Left ventricle myocardium superior (tissue), 1 donor: ENCODE results near the gene DNAJC3. TPM values are rescaled to one million over a fixed set of nuclear protein-coding genes. Genes with fewer than 3 reads are reported as not detected.

Experiments used
- ATAC-seq: fragments of 200-7000 bp; cut with Tn5 transposase; one replicate; pipeline ENCODE4 v1.9.1; 2020; ENCODE audit warnings: mild to moderate bottlenecking, moderate library complexity
- DNase-seq: peaks from one replicate; pipeline ENCODE4 v3.0.0-alpha.2; 2020
- intact Hi-C: fragments of 100-400 bp; cut with micrococcal nuclease; formaldehyde crosslinking; loops from one replicate; pipeline ENCODE4 v1.11.0; 2022
- long read RNA-seq: library from polyadenylated mRNA; unstranded; transcript quantifications from one replicate; pipeline ENCODE4 v2.0.0, GENCODE V29; 2021
- total RNA-seq: library from RNA; stranded (reverse); fragmentation: NEBNext Ultra II Directional; extraction: Animal tissue kit (Norgen Biotek cat#: 25700); gene quantifications from one replicate; pipeline ENCODE4 v1.2.1, GENCODE V29; 2021
- donor health status: DM: no; HTN: yes; CAD: no; lungs with severe emphysema.

Gene DNAJC3, protein sequence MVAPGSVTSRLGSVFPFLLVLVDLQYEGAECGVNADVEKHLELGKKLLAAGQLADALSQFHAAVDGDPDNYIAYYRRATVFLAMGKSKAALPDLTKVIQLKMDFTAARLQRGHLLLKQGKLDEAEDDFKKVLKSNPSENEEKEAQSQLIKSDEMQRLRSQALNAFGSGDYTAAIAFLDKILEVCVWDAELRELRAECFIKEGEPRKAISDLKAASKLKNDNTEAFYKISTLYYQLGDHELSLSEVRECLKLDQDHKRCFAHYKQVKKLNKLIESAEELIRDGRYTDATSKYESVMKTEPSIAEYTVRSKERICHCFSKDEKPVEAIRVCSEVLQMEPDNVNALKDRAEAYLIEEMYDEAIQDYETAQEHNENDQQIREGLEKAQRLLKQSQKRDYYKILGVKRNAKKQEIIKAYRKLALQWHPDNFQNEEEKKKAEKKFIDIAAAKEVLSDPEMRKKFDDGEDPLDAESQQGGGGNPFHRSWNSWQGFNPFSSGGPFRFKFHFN
- 31.7 TPM for total RNA-seq
- long read RNA-seq, full-length matches to known transcripts, result 14 of 49 reads
- long read RNA-seq, partial matches to known transcripts, result 20 of 49 reads
- long read RNA-seq, other reads (novel, unspliced or antisense), result 15 of 49 reads

GRCh38 chr13:95676762-95677563 is at the start of gene DNAJC3:
TSS of gene DNAJC3 (plus strand) at chr13:95677139. CDS start at chr13:95677256, 117 bp downstream.
- intact Hi-C loops, result no loop called here
- DNase-seq, result peak; percentile 100
- peak; percentile 98 for ATAC-seq

DNA sequence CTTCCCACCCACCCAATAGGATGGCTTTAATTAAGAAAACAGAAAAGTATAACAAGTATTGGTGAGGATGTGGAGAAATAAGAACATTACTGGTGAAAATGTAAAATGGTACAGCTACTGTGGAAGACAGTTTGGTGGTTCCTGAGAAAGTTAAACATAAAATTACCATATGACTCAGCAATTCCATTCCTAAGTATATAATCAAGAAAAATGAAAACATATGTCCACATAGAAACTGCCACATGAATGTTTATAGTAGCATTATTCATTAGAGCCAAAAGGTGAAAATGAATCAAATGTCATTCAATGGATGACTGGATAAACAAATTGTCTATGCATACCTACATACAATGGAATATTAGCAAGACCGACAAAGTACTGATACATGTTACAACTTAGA is 49.3 kb upstream of the DNAJC3 start:
- no peak for ATAC-seq
- intact Hi-C loops, result no loop called here
- DNase-seq, result no peak

DNA sequence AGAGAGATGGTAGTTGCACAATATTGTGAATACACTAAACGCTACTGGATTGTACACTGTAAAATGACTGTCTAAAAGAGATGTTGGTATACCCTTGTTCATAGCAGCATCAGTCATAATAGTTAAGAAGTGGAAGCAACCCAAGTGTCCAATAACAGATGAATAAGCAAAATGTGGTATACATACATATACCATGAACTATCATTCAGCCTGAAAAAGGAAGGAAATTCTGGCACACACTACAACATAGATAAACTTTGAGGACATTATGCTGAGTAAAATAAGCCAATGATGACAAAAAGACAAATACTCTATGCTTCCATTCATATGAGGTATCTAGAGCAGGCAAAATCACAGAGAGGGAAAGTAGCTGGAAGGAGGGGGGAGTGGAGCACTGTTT is 48.5 kb upstream of the DNAJC3 start:
- intact Hi-C loops, result no loop called here

GRCh38 chr13:95629071-95629470 is 47.9 kb upstream of the DNAJC3 start:
- intact Hi-C loops, result no loop called here
- no peak for ATAC-seq
- DNase-seq, result no peak

More for the DNA sequence above, 48.5 kb upstream of the DNAJC3 start:
- DNase-seq (no peak), ATAC-seq (no peak)

GRCh38 chr13:95630593-95630992 is 46.3 kb upstream of the DNAJC3 start:
- intact Hi-C loops, result no loop called here
- no peak for DNase-seq
- no peak for ATAC-seq

- no peak for ATAC-seq
- no peak for DNase-seq
- intact Hi-C loops, result no loop called here
Measured at GRCh38 chr13:95636853-95637252, 40.1 kb upstream of the DNAJC3 start.

GRCh38 chr13:95641291-95642027 is 35.5 kb upstream of the DNAJC3 start:
- DNase-seq (peak; percentile 32), ATAC-seq (peak; percentile 11)
- intact Hi-C loops, result no loop called here

DNA sequence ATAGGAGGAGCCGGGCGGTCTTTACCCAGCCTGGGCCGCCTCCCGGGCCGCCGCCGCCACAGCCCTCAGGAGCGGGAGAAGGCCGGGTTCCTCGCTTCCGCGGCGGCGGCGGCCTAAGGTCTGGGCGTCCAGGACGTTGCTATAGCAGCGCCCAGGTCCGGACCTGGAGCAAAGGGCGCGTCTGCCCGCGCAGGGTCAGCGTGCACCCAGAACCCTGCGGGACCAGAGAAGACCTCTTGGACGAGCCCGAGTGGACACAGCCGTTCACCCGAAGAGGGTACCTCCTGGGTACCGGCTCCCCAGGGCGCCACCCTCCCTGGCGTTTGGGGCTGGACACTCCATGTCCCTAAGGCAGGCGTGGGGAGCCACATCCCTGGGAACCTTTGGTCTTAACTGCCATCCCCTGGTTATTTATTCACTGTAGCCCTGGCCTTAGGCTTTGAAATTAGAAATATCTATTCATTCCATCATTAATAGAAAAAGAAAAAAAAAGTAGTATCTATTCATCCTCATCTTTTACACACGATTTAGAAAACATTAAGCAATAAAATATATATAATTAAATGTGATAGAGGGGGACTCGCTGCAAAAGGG is 34.8 kb upstream of the DNAJC3 start:
- peak; percentile 76 for ATAC-seq
- DNase-seq, result peak; percentile 69
- intact Hi-C loops, result no loop called here

- no peak for DNase-seq
- ATAC-seq, result no peak
- intact Hi-C loops, result no loop called here
Measured at GRCh38 chr13:95642999-95643398, 33.9 kb upstream of the DNAJC3 start.

GRCh38 chr13:95643571-95643935 is 33.4 kb upstream of the DNAJC3 start:
- intact Hi-C loops, result no loop called here
- no peak for ATAC-seq
- no peak for DNase-seq

DNA sequence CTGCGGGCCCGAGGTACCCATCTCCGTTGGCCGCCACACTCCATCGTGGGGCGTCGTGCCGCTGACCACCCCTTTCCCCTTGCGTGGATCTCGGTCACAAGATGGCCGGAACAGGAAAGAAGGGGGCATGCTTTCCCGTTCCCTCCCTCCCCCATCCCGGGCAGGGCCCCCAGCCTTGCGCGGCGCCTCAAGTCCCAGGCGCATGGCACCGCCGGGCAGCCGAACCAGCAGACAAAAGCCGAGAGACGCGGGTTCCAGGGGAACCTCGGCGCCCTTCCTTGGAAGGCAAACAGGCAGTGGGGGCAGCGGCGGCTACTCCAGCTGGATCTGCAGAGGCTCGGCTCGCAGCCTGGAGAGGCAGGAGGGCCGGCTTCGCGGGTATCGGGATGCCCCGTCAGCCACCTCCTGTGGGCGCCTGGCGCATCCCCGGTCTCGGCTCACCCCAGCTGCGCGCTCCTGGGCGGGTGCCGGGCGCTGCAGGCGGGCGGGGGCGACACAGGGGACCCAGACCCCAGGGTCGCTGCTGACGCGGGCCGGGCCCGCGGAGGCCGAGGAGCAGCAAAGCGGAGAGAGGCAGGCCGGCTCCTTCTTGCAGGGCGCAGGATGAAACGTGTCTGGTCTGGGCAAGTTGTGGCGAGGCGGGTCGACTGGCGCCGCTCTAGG is 32.9 kb upstream of the DNAJC3 start:
- ATAC-seq (peak; percentile 58), DNase-seq (peak; percentile 37)
- intact Hi-C loops, result no loop called here

GRCh38 chr13:95644601-95645052 is 32.3 kb upstream of the DNAJC3 start, which contains the start of gene DZIP1:
TSS of gene DZIP1 (minus strand) at chr13:95644706. CDS start at chr13:95642029, 2,677 bp downstream.
- peak; percentile 87 for DNase-seq
- ATAC-seq, result peak; percentile 96
- intact Hi-C loops, result no loop called here

DNA sequence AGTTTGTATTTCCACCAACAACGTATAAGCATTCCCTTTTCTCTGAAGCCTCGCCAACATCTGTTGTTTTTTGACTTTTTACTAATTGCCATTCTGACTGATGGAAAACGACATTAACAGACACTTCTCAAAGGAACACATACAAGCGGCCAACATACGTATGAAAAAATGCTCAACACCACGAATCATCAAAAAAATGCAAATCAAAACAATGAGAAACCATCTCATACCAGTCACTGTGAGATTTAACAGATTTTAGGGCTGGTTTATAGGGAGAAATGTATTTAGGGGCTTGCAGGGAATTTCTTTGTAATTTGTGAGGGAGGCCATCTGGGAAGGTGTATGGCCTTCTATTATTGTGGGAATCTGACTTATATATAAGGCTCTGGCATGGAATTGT is 29.6 kb upstream of the DNAJC3 start:
- no peak for DNase-seq
- no peak for ATAC-seq
- intact Hi-C loops, result no loop called here

GRCh38 chr13:95650696-95651095 is 26.2 kb upstream of the DNAJC3 start:
- ATAC-seq (no peak), DNase-seq (no peak)
- intact Hi-C loops, result no loop called here

DNA sequence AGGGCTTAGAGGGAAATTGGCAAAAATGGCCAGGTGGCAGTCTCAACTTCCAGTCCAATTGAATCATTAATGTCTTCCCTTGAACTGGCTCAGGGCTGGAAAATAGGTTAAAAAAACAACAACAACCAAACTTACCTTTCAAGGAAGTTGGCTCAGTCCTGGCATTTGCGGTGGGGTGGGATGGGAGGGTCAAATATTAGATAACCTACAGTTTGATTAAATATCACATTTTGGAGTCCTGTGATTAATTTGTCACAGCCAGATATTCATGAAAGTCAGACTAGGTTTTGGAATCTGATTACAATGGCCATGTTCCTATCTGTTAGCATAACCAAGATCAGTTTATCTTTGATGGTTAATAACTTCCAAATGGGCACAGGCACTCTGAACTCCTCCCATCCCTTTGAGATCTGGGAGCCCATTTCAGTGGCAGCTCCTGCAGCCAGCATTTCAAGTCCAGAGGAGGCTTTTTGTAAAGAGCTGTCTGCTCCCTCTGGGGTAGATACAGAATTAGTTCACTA is 24.6 kb upstream of the DNAJC3 start:
- ATAC-seq, result no peak
- intact Hi-C loops, result no loop called here
- no peak for DNase-seq

DNA sequence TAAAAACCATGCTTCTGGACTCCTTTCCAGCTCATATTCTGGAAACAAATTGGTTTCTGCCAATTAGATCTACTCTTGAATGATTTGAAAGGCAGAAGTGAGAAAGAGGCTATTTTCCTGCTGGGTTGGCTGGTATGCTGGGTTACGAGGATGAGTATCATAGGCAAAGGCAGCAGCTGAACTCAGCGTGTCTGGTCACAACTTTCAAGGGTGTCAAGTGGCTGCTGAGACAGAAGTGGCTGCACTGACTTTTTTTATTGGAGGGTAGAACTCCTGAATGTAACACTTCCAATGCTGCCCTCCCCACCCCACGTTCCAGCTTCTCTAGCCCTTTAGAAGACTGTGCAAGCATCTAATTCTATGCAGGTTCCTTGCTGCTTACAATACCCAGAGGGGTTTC is 24.1 kb upstream of the DNAJC3 start:
- ATAC-seq (no peak), DNase-seq (no peak)
- intact Hi-C loops, result no loop called here

DNA sequence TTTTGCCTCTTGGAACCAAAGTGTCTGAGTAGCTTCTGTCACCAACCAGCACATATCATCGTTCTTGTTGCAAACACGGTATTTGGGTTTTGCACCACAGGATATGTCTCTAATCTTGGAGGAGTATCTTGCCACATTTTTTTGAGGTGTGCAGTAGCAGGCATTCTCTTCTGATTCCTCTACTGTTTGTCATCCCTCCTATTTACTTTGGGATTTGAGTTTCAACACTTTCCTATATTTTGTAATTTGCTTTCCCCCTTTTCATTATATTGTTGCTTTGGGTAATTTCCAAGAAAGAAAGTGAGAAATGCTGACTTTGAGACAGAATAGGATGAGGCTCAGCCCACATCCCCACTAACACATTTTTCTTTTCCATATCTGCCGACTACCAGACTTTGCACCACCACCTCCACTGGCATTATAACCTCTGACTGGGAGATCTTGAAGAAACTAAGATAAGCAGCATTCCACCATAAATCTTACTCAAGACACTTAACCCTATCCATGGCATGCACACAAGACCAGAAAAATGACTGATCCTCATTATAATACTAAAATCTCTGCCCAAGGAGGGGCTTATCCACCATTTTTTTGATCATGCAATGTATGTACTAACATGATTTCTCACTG is 20.4 kb upstream of the DNAJC3 start:
- intact Hi-C loops, result no loop called here
- no peak for DNase-seq
- no peak for ATAC-seq

GRCh38 chr13:95659500-95659899 is 17.4 kb upstream of the DNAJC3 start:
- intact Hi-C loops, result no loop called here
- ATAC-seq (no peak), DNase-seq (no peak)
